ENCODE data around the gene ZNF143. TPM values are rescaled to one million over a fixed set of nuclear protein-coding genes. Genes with fewer than 3 reads are reported as not detected.

Gene ZNF143
- total and polyA plus RNA-seq, 2 of the 13 experiments (the other 11 are each of a cell fraction or from before 2014, with no cell fraction given) = 22.4 to 35.6 TPM

GRCh38 chr11:9461063-9461759 is 399 bp downstream of the ZNF143 start (continued):
- TF ChIP-seq ERF (CRISPR knock-in tag; IDR thresholded peaks at IDR 0.05) (peak; percentile 51; the same call in 1 of the 2 replicates), ZNF850 (CRISPR knock-in tag; conservative IDR thresholded peaks at IDR 0.05) (no peak), EEA1 (CRISPR knock-in tag; IDR thresholded peaks at IDR 0.05; ENCODE audit: borderline replicate concordance) (peak; percentile 53; the same call in 1 of the 2 replicates), CHD4 (IDR thresholded peaks at IDR 0.05; ENCODE audit: borderline replicate concordance, low read length) (no peak), IRF9 (CRISPR knock-in tag; IDR thresholded peaks at IDR 0.05; ENCODE audit: borderline replicate concordance) (peak; percentile 85; the same call in 1 of the 2 replicates), RFX3 (CRISPR knock-in tag; IDR thresholded peaks at IDR 0.05) (no peak), SIN3A (IDR thresholded peaks at IDR 0.05; ENCODE audit: borderline replicate concordance, low read depth, low read length) (peak; percentile 30; the same call in 1 of the 2 replicates), SMAD1 (CRISPR knock-in tag; IDR thresholded peaks at IDR 0.05; ENCODE audit: borderline replicate concordance, low read depth) (no peak), ZNF672 (CRISPR knock-in tag; IDR thresholded peaks at IDR 0.05) (no peak), MTA1 (CRISPR knock-in tag; IDR thresholded peaks at IDR 0.05; ENCODE audit: borderline replicate concordance) (no peak; the same call in 1 of the 2 replicates), ZNF446 (CRISPR knock-in tag; IDR thresholded peaks at IDR 0.05) (no peak; the same call in 1 of the 2 replicates), NRL (CRISPR knock-in tag; IDR thresholded peaks at IDR 0.05; ENCODE audit: borderline replicate concordance) (no peak), ZNF605 (CRISPR knock-in tag; IDR thresholded peaks at IDR 0.05) (no peak), ETV5 (CRISPR knock-in tag; IDR thresholded peaks at IDR 0.05; ENCODE audit: borderline replicate concordance) (no peak), KDM4B (CRISPR knock-in tag; IDR thresholded peaks at IDR 0.05) (peak; percentile 59; the same call in 1 of the 2 replicates), MTA3 (CRISPR knock-in tag; IDR thresholded peaks at IDR 0.05) (no peak), ZNF709 (CRISPR knock-in tag; IDR thresholded peaks at IDR 0.05) (no peak), ARNT2 (CRISPR knock-in tag; IDR thresholded peaks at IDR 0.05; ENCODE audit: low read depth) (peak; percentile 47; the same call in 1 of the 2 replicates), ZFP91 (CRISPR knock-in tag; IDR thresholded peaks at IDR 0.05; ENCODE audit: borderline replicate concordance) (peak; percentile 16; the same call in 1 of the 2 replicates), NR3C1 (CRISPR knock-in tag; IDR thresholded peaks at IDR 0.05) (no peak), ZNF3 (CRISPR knock-in tag; IDR thresholded peaks at IDR 0.05) (no peak), ZNF205 (CRISPR knock-in tag; IDR thresholded peaks at IDR 0.05) (no peak), ESRRA (CRISPR knock-in tag; IDR thresholded peaks at IDR 0.05; ENCODE audit: low read depth) (no peak), GATA4 (IDR thresholded peaks at IDR 0.05; ENCODE audit: borderline replicate concordance, low read depth) (no peak), ZBTB38 (CRISPR knock-in tag; IDR thresholded peaks at IDR 0.05) (peak; percentile 72; the same call in 1 of the 2 replicates), ZNF883 (CRISPR knock-in tag; IDR thresholded peaks at IDR 0.05; ENCODE audit: not compliant biosample characterization) (no peak), ZNF543 (CRISPR knock-in tag; IDR thresholded peaks at IDR 0.05) (no peak), ZNF773 (CRISPR knock-in tag; IDR thresholded peaks at IDR 0.05; ENCODE audit: borderline replicate concordance) (peak; percentile 25; the same call in 1 of the 2 replicates), MLLT10 (CRISPR knock-in tag; IDR thresholded peaks at IDR 0.05) (no peak), ZNF775 (CRISPR knock-in tag; IDR thresholded peaks at IDR 0.05; ENCODE audit: borderline replicate concordance) (no peak), ZNF292 (CRISPR knock-in tag; IDR thresholded peaks at IDR 0.05; ENCODE audit: borderline replicate concordance, low read depth) (no peak)
